ENCODE results near the gene CMTM1.
"Not testable (repeated sequence)": the region's sequence is repeated elsewhere in the genome, so short reads cannot be mapped to it uniquely, and the experiment has no call there.

CMTM1 gene

GRCh38 chr16:66614161-66614802, 48.0 kb downstream of the CMTM1 start:
- no peak for DNase-seq (ENCODE audit: low read depth)

GRCh38 chr16:66616169-66616568, 49.9 kb downstream of the CMTM1 start:
- no peak for DNase-seq (ENCODE audit: low read depth)

- no peak for DNase-seq (ENCODE audit: low read depth)
Measured at GRCh38 chr16:66616592-66616991, 50.4 kb downstream of the CMTM1 start.

GRCh38 chr16:66617010-66617434, 50.8 kb downstream of the CMTM1 start:
- no peak for DNase-seq (ENCODE audit: low read depth)

- no peak for DNase-seq (ENCODE audit: low read depth)
Measured at GRCh38 chr16:66617728-66618127, 51.5 kb downstream of the CMTM1 start.

- no peak for DNase-seq (ENCODE audit: low read depth)
Measured at GRCh38 chr16:66618588-66619375, 52.5 kb downstream of the CMTM1 start.

- no peak for DNase-seq (ENCODE audit: low read depth)
Measured at GRCh38 chr16:66619534-66620428, 53.5 kb downstream of the CMTM1 start.

GRCh38 chr16:66620429-66620795, 54.2 kb downstream of the CMTM1 start:
- DNase-seq (ENCODE audit: low read depth) = no peak

GRCh38 chr16:66621973-66622372, 55.7 kb downstream of the CMTM1 start:
- no peak for DNase-seq (ENCODE audit: low read depth)

- no peak for DNase-seq (ENCODE audit: low read depth)
Measured at GRCh38 chr16:66622863-66623262, 56.6 kb downstream of the CMTM1 start.

- DNase-seq (ENCODE audit: low read depth) = no peak
Measured at GRCh38 chr16:66623755-66624154, 57.5 kb downstream of the CMTM1 start.

- not testable (repeated sequence) for DNase-seq (ENCODE audit: low read depth)
Measured at GRCh38 chr16:66627611-66628378, 61.6 kb downstream of the CMTM1 start.

All from stimulated activated CD8-positive, alpha-beta memory T cell treated with anti-CD3 and anti-CD28 coated beads, Interleukin-15, amount 100 ng/mL, for 1 hour (primary cell).